C1 segment of cervical spinal cord (tissue), 14 donors: ENCODE data around the gene PHGDH.

Experiments
- DNase-seq, 14 donors: peaks; one replicate each; lab custom pipeline; 2025; lab: John Stamatoyannopoulos, UW

The PHGDH gene

DNA sequence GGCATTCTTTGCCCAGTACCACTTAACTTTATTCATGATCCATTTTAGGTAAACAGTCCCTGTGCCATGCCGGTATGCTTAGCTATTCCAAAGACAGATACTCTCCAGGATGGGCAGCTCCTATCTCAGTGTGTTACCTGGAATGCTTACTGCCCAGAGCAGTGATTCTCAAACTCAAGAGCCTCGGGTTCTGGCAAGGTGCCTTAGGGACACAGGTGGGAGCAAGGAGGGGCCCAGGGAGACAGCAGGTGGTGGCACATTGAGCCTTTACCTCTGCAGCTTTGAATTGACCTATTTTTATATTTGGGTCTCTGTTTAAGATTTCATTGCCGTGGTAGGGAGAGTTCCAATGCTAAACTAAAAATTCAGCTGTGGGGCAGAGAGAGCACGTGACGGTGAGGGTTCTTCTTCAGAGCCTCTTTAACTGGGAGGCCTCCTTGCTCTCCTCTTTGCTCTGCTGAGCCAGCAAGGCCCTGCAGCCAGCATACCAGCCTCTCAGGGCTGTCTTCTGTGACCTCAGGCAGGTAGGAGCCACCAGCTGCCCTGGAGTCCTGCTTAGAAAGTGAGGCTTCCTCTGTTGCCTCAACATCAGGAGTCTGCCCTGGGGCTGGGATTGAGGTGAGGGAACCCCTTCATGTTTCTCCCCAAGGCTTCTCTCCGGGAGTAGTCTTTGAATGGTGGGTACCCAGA, 20.2 kb downstream of the PHGDH start:
- peak in 1 of 14 donors; percentile 54 for DNase-seq

DNA sequence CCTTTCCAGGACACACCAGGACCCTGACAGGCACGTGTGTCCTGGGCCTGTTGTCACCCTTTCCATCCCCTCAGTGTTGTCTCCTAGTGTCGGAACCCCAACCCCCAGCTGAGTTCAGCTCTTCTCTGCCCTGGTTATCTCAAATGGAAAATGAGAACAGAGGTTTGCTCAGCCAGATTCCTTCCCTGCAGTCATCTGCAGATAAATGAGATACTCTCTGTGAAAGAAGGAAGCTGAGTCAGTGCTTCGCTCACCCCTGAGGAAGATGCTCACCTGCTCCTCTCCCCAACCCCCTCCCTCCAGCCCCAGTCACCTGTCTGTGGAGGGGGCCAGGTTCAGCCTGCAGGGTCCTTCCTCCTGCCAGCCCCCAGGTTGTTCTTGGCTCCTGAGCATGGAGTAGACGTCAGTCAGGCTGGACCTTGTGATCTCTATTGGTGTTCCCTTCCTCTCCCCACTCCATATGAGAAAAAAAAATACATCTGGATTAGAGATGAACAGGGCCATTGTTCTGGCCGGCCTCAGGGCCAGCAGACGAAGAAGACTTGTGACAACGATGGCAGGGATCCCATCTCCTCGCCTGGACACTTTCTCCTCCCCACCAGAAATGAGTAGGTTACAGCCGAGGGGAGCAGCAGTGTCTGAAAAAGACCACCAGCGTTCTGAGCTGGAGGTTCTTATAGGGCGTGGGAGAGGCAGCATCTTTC, 20.9 kb downstream of the PHGDH start:
- DNase-seq, result peak in 12 of 14 donors; percentile 2 to 69 (median 50)

DNA sequence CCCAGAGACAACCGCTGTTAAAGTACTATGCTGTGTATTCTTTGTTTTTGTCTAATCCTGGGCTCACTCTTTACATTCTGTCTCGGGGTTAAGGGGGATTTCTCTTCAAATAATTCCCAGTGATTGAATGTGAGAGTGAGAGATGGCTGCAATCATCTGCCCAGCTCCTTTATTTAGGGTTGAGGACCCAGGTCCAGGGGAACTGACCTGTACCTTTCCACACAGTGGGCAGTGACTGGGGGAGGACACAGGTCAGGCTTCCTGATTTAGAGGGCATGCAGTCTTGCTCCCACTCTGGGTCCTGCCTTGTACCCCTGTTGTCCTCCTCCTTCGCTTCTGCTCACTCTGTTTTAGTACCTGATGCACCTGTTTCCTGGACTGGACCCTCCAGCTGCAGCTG, 22.0 kb downstream of the PHGDH start:
- peak in 1 of 14 donors; percentile 17 for DNase-seq

DNA sequence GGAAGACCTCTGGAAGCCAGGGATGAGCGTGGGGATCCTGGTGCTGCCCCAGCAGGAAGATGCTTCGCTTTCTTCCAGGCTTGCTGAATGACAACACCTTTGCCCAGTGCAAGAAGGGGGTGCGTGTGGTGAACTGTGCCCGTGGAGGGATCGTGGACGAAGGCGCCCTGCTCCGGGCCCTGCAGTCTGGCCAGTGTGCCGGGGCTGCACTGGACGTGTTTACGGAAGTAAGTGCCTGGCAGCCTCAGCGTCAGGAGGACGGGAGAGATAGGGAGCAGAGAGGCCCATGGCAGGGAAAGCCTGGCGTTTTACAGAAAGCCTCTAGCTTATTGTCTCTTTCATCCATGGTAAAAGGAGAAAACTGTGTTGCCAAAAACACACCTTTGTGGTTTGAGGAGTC, 23.5 kb downstream of the PHGDH start:
- peak in 8 of 14 donors; percentile 20 to 55 (median 42) for DNase-seq

DNA sequence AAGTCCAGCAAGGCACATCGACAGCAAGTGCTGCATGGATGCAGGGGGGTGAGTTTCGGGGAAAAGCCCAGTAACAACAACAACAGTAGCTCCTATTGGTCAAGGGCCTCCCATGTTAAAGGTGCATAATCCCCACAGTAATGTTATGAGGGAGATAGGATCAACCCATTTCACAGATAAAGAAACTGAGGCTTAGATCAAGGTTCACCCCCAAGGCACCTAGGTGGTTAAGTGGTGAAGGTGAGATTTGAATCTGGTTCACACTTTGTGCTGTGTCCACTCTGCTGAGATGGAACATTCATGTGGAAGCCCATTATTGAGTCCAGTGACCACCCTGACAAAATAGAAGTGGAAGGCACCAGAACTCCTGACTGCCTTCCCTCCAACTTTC, 24.9 kb downstream of the PHGDH start:
- no peak for DNase-seq

- peak in 8 of 14 donors; percentile 25 to 59 (median 48) for DNase-seq
These were observed 25.4 kb downstream of the PHGDH start for GRCh38 chr1:119737040-119737682.

- DNase-seq, result no peak
These were observed 26.5 kb downstream of the PHGDH start for GRCh38 chr1:119738100-119738720.

DNA sequence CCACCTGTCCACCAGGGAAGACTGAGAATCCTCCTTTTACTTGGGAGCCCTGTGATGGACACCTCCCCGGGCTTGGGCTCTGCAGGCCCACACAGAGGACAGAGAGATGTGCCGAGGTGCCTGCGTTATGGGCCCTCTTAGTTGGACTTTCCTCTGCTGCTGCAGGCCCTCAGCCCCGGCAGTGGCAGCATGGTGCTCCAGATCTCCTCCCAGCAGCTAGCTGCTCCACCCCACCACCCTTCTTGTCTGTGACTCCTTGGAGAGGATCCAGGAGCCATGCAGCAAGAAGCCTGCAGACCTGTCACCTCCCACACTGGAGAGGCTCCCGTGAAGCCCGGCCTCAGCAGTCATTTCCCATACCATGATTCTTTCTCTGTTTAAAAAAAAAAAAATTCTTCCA, 27.4 kb downstream of the PHGDH start:
- no peak for DNase-seq

GRCh38 chr1:119740261-119740660, 28.5 kb downstream of the PHGDH start:
- no peak for DNase-seq

GRCh38 chr1:119740896-119741780, 29.4 kb downstream of the PHGDH start:
- no peak for DNase-seq

DNA sequence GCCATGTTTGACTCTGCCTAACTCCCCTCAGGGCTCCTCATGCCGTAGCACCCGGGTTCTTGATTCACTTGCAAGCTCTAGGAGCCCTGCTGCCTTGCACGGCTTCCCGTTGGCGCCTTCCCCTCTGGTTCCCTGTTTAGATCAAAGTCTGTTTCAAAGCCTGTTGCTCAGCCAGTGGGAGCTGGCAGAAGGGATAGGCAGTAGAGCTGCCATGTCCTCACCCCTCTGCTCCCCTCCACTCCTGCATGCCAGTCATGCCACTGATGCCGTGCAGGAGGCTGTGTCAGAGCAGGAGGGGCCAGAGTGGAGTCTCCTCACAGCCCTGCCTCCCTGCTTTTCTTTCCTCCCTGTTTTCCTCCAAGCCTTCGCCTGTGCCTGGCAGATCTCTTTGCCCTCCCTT, 30.5 kb downstream of the PHGDH start:
- peak in 4 of 14 donors; percentile 20 to 45 (median 24) for DNase-seq

- no peak for DNase-seq
These were observed 30.9 kb downstream of the PHGDH start for GRCh38 chr1:119742677-119743076.

- DNase-seq, result peak in 1 of 14 donors; percentile 16
These were observed 31.6 kb downstream of the PHGDH start for GRCh38 chr1:119743308-119743707.

- DNase-seq, result peak in 11 of 14 donors; percentile 2 to 63 (median 51)
These were observed 32.3 kb downstream of the PHGDH start for GRCh38 chr1:119743776-119744597.

GRCh38 chr1:119744598-119744942, 32.8 kb downstream of the PHGDH start:
- DNase-seq, result no peak

DNA sequence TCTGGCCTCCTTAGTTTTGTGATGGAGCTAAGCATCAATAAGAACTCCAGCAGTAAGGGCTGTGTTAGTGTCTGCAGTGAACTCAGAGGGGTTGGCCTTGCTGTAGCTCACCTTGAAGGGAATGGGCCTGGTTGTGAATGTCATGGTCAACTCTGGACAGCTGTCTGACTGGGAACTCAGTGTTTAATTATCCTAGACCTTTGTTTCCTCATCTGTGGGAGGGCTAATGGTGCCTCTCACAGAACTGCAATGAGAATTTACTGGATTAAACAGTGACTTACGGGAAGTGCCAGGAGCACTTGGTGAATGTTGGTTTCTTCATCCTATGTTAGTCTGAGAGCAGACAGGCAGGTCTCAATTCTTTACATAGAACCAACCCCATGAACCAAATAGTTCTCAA, 33.3 kb downstream of the PHGDH start:
- no peak for DNase-seq

DNA sequence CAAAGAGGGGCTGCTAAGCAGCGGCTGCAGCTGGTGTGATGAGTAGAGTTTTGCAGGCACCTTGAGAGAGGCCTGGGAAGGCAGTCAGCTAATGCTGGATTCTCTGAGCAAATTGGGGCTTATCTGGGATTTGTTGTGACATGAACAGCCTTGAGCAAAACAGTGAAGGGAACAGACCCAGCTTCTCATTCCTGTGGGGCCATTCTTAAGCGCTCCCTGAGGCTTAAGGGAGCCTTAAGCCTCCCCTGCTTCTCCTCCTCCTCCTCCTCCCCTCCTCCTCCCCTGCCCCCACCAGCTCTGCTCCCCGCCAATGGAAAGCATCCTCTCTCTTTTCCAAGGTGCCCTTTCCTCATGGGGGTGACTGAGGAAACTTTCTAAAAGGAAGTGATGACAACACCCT, 35.7 kb downstream of the PHGDH start:
- no peak for DNase-seq

DNA sequence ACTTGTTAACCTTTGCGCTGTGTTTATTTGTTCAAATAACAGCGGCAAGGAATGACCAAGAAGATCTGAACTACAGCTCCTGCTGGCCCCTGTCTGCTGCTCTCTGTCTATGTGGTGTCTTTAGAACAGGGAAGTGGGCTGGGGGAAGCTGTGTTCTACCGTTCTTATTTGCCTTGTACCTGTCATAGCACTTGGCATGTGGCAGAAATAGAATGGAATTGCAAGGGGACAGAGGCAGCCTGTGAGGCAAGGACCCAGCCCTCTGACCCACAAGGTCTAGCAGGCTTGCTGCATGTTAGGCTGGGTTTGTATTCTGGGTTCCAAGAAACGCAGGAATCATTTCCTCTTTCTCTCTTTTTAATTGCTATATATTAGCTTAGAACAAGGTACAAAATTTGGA, 36.3 kb downstream of the PHGDH start:
- no peak for DNase-seq

- no peak for DNase-seq
These were observed 40.9 kb downstream of the PHGDH start for GRCh38 chr1:119752592-119752991.

DNA sequence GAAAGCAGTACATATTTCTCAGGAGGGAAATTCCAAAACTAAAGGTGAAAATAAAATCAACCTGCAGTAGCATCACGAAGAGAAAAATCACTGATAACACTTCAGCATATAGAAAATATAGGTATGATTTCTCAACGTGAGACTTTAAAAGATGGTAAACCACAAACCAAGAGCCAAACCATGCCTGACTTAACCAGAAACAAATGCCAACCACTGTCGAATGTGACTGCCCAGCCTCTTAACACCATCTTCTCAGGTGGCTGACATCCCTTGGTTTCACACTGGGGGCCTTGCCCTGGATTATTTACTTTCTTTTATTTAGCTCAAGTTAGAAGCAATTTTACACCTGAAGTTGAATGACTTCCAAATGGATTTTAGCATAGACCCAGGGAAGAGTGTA, 46.9 kb downstream of the PHGDH start:
- DNase-seq, result no peak
